ENCODE data around the gene ZER1. TPM values are rescaled to one million over a fixed set of nuclear protein-coding genes. Genes with fewer than 3 reads are reported as not detected.
A peak's percentile ranks its signal among the peaks of the same experiment; 100 is the strongest.

ZER1 gene
- total RNA-seq = 10 to 100 TPM; 27.1 to 29.2 TPM

DNA sequence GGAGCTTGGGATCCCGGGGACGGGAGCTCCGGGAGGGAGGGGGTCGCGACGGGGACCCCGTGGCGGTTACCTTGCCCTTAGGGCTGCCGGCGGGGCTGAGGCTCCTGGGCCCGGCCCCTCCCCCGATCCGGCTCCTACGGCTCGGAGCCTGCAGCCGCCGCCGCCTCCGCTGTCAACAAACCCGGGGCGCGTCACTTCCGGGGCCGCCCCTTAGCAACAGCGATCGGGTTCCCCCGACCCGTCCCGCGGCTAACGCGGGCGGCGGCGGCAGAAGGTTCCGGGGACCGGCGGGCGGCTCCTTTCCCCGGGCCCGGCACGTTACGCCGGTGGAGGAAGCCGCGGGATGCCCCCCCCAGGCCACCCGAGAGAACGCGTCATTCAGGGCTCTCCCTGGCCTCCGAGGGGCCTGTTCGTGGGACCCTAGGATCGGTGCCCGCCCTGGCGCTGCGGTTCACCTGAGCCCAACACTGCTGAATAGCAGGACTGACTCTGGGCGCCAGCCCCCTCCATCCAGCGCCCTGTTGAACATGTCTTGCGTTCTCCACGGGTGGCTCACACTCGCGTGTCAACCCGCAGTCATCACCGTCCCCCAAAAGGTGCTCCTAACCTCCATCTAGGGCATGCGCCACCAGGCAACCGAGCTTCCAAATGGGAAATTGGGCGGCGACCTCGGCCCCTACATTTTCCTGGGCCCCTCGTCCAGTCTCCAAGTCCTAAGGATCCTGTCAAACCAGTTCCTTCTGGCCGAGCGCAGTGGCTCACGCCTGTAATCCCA lies at the start of gene ZER1:
Gene ZER1 (minus strand): TSS at position 183 of the 775 bp plus-strand sequence. CDS start 16,362 bp downstream, outside the sequence.
- H3K9me3 Mint-ChIP-seq = no peaks in the 10 kb centered on the region
- ATAC-seq (ENCODE audit: low read depth) = peak; percentile 90
- H3K4me3 Mint-ChIP-seq = peak within 1 kb of the TSS; percentile 98
- POLR2A ChIA-PET = interaction anchor here (0.7 to 2.9 kb wide), 10 partner anchors 14 to 854 kb away, joined by 3 to 18 read pairs (median 4); partner anchors contain the start of genes ENDOG, NTMT1, SPOUT1 and ZDHHC12
- DNase-seq = peak; percentile 98
- H3K4me1 Mint-ChIP-seq = peaks cover 14% of the 10 kb centered on the region
- no peaks in the 10 kb centered on the region for H3K27me3 Mint-ChIP-seq
- no peaks in the 10 kb centered on the region for H3K36me3 Mint-ChIP-seq
- peak within 1 kb of the TSS; percentile 97 for H3K27ac Mint-ChIP-seq

- Mint-ChIP-seq H3K36me3 (peaks cover 3% of the 10 kb centered on the region), H3K4me1 (peaks cover 9% of the 10 kb centered on the region), H3K27ac (no peak overlapping the region), H3K27me3 (no peaks in the 10 kb centered on the region), H3K9me3 (no peaks in the 10 kb centered on the region), H3K4me3 (peak overlapping the region; percentile 30)
- ATAC-seq (ENCODE audit: low read depth) (no peak), DNase-seq (no peak)
- POLR2A ChIA-PET = no interaction called here
Measured at GRCh38 chr9:128820665-128821583, 49.2 kb upstream of the ZER1 start.

- POLR2A ChIA-PET = interaction anchor here (0.6 to 3.7 kb wide), 6 partner anchors 10 to 315 kb away, joined by 3 to 32 read pairs (median 5); partner anchors contain the start of genes SPOUT1 and SPTAN1
- Mint-ChIP-seq H3K4me3 (peak overlapping the region; percentile 22), H3K27ac (no peak overlapping the region), H3K4me1 (peaks cover 9% of the 10 kb centered on the region), H3K36me3 (peaks cover 3% of the 10 kb centered on the region), H3K9me3 (no peaks in the 10 kb centered on the region), H3K27me3 (no peaks in the 10 kb centered on the region)
- ATAC-seq (ENCODE audit: low read depth) = no peak
- DNase-seq = no peak
Measured at GRCh38 chr9:128819716-128820664, 48.3 kb upstream of the ZER1 start.

- ATAC-seq (ENCODE audit: low read depth) (peak; percentile 40), DNase-seq (peak; percentile 73)
- H3K4me3 Mint-ChIP-seq = peak overlapping the region; percentile 74
- POLR2A ChIA-PET = interaction anchor here (0.6 to 3.7 kb wide), 17 partner anchors 9 to 314 kb away, joined by 3 to 32 read pairs (median 4); partner anchors contain the start of genes SPOUT1, SPTAN1 and ZDHHC12
- peaks cover 1% of the 10 kb centered on the region for H3K36me3 Mint-ChIP-seq
- peaks cover 9% of the 10 kb centered on the region for H3K4me1 Mint-ChIP-seq
- H3K27me3 Mint-ChIP-seq = no peaks in the 10 kb centered on the region
- H3K9me3 Mint-ChIP-seq = no peaks in the 10 kb centered on the region
- H3K27ac Mint-ChIP-seq = peak overlapping the region; percentile 18
Measured at GRCh38 chr9:128818839-128819715, 47.4 kb upstream of the ZER1 start.

DNA sequence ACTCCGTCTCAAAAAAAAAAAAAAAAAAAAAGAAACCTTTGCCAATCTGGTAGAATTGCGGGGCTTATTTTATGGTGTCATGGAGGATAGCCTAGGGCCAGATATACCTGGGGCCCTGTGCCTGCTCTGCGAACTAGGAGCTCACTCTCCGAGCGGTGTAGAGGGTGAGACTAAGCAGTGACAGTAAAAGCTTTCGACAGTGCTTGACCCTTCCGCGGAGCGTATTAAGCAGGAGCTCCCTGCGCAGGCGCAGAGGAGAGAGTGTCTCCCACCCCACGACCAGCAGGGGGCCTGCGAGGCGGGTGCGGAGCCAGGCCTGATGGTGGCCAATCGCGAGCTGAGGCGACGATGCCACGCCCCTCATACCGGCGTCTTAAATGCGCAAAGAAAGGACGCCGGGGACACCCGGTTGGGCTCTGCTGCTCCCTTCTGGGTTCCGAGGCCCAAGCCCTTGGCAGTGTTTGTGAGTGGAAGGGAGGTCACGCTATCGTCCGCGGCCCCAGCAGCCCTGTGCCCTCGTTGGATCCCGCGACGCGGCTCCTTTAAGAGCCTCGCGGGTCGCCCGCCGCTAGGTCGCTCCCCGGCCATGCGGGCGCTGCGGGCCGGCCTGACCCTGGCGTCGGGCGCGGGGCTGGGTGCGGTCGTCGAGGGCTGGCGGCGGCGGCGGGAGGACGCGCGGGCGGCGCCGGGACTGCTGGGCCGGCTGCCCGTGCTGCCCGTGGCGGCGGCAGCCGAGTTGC lies 46.5 kb upstream of the ZER1 start, which contains the start of gene ENDOG:
Gene ENDOG (plus strand): TSS at position 402 of the 740 bp plus-strand sequence. CDS start 185 bp downstream, at position 587.
- H3K4me1 Mint-ChIP-seq = peaks cover 9% of the 10 kb centered on the region
- H3K9me3 Mint-ChIP-seq = no peaks in the 10 kb centered on the region
- ATAC-seq (ENCODE audit: low read depth) (peak; percentile 95), DNase-seq (peak; percentile 99)
- peaks cover 1% of the 10 kb centered on the region for H3K36me3 Mint-ChIP-seq
- POLR2A ChIA-PET = interaction anchor here (0.6 to 3.7 kb wide), 26 partner anchors 8 to 995 kb away, joined by 3 to 32 read pairs (median 4); partner anchors contain the start of genes SET, SLC25A25, SPOUT1 and SPTAN1
- peak within 1 kb of the TSS; percentile 78 for H3K4me3 Mint-ChIP-seq
- H3K27ac Mint-ChIP-seq = peak within 1 kb of the TSS; percentile 85
- H3K27me3 Mint-ChIP-seq = no peaks in the 10 kb centered on the region

DNA sequence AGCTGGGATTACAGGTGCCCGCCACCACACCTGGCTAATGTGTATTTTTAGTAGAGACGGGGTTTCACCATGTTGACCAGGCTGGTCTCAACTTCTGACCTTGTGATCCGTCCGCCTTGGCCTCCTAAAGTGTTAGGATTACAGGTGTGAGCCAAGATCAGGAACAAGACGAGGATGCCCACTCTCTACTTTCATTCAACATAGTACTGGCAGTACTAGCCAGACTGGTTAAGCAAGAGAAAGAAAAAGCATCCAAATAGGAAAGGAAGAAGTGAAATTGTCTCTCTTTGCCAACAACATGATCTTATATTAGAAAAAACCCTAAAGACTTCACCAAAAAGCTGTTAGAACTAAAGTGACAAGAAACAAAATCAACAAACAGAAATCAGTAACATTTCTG lies 39.1 kb upstream of the ZER1 start:
- DNase-seq (no peak), ATAC-seq (ENCODE audit: low read depth) (no peak)
- no peak overlapping the region for H3K4me3 Mint-ChIP-seq
- POLR2A ChIA-PET = no interaction called here
- no peaks in the 10 kb centered on the region for H3K27me3 Mint-ChIP-seq
- H3K36me3 Mint-ChIP-seq = peaks cover 1% of the 10 kb centered on the region
- no peaks in the 10 kb centered on the region for H3K4me1 Mint-ChIP-seq
- H3K9me3 Mint-ChIP-seq = no peaks in the 10 kb centered on the region
- no peak overlapping the region for H3K27ac Mint-ChIP-seq

DNA sequence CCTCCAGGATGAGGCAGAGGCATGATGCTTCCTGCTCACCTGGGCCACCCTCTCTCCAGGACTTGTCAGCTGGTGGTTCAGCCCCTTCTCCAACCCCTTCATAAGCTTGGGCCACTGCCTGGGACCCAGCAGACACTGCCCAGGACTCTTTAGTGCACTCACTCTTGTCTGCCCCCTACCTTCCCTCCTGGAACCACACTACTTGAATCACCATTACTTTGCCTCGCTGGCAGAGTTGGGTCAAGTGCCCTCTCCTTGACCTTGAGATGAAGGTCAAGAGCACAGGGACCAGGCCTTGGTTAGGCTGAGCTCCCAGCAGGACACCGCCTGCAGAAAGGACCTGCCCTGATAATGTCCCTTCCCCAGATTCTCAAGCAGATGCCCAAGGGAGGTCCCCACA lies 38.1 kb upstream of the ZER1 start:
- ATAC-seq (ENCODE audit: low read depth) = no peak

DNA sequence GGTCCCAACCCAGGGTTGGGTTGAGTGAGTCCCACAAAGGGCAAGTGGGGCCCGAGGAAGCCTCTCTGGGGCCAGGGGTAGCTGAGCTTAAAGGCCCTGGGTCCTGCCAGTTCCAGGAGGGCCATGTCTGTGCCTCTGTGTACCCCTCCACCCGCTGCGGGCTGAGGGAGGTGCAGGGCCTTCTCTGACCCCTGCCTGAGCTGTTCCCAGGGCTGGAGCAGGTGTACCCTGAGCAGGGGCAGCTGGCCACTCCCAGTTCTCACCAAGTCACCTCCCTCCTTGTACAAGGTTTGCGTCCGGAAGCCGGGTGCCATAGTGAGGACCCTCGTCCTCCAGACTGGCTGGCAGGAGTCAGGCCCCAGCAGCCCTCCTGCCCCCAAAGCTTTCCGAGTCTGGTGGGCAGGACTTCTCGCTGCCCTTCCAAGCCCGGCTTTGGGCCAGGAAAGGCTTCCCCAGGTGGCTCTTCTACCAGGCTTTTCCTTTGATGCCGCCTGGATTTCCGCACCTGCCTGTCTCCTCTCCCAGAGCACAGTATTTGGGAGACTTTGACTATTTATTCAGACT lies 37.4 kb upstream of the ZER1 start:
- ATAC-seq (ENCODE audit: low read depth) = no peak
- peaks cover 1% of the 10 kb centered on the region for H3K36me3 Mint-ChIP-seq
- no peaks in the 10 kb centered on the region for H3K27me3 Mint-ChIP-seq
- H3K27ac Mint-ChIP-seq = no peak overlapping the region
- H3K4me1 Mint-ChIP-seq = no peaks in the 10 kb centered on the region
- no peak for DNase-seq
- POLR2A ChIA-PET = interaction anchor here (0.6 kb wide), 1 partner anchor 9 kb away, joined by 3 read pairs; no protein-coding TSS in a partner anchor
- H3K4me3 Mint-ChIP-seq = no peak overlapping the region
- no peaks in the 10 kb centered on the region for H3K9me3 Mint-ChIP-seq

More for the DNA sequence above, 38.1 kb upstream of the ZER1 start:
- no peaks in the 10 kb centered on the region for H3K27me3 Mint-ChIP-seq
- H3K4me3 Mint-ChIP-seq = no peak overlapping the region
- peaks cover 1% of the 10 kb centered on the region for H3K36me3 Mint-ChIP-seq
- H3K27ac Mint-ChIP-seq = no peak overlapping the region
- no peaks in the 10 kb centered on the region for H3K9me3 Mint-ChIP-seq
- no peak for DNase-seq
- no peaks in the 10 kb centered on the region for H3K4me1 Mint-ChIP-seq
- POLR2A ChIA-PET = no interaction called here

DNA sequence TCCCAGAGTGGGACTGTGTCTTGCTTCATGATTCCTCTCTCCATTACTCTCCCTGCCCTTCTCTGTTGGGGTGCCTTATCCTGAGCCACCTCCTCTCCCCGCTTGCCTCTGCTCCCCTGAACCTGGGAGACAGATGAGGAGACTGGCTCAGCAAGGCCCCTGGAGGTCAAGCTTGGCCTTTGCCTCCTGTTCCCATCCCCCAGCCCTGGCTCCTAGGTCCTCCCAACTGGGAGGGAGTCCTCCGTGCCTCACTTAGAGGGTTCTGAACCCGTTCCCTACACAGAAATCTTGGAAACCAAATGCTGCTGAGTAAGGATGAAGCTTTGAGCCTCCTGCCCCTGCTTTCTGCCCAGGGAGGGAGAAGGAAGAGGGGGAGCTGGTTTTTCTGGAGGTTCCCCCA lies 36.8 kb upstream of the ZER1 start:
- ATAC-seq (ENCODE audit: low read depth) = no peak
- POLR2A ChIA-PET = interaction anchor here (0.6 to 1.7 kb wide), 2 partner anchors 9 to 10 kb away, joined by 3 to 4 read pairs; no protein-coding TSS in a partner anchor
- DNase-seq = no peak
- Mint-ChIP-seq H3K9me3 (no peaks in the 10 kb centered on the region), H3K4me3 (no peak overlapping the region), H3K27me3 (no peaks in the 10 kb centered on the region), H3K27ac (peak overlapping the region; percentile 36), H3K4me1 (no peaks in the 10 kb centered on the region), H3K36me3 (peaks cover 3% of the 10 kb centered on the region)

- POLR2A ChIA-PET = interaction anchor here (1.7 kb wide), 1 partner anchor 11 kb away, joined by 4 read pairs; no protein-coding TSS in a partner anchor
- no peaks in the 10 kb centered on the region for H3K9me3 Mint-ChIP-seq
- H3K4me3 Mint-ChIP-seq = no peak overlapping the region
- ATAC-seq (ENCODE audit: low read depth) = no peak
- no peak overlapping the region for H3K27ac Mint-ChIP-seq
- H3K36me3 Mint-ChIP-seq = peaks cover 3% of the 10 kb centered on the region
- no peaks in the 10 kb centered on the region for H3K27me3 Mint-ChIP-seq
- H3K4me1 Mint-ChIP-seq = no peaks in the 10 kb centered on the region
- DNase-seq = no peak
Measured at GRCh38 chr9:128807827-128808226, 36.1 kb upstream of the ZER1 start.

- no peak for DNase-seq
- Mint-ChIP-seq H3K4me1 (no peaks in the 10 kb centered on the region), H3K27ac (no peak overlapping the region), H3K27me3 (no peaks in the 10 kb centered on the region), H3K36me3 (peaks cover 9% of the 10 kb centered on the region), H3K9me3 (no peaks in the 10 kb centered on the region), H3K4me3 (no peak overlapping the region)
- POLR2A ChIA-PET = no interaction called here
- ATAC-seq (ENCODE audit: low read depth) = no peak
Measured at GRCh38 chr9:128805661-128806060, 33.9 kb upstream of the ZER1 start.
